HFF-Myc (cell line): ENCODE measurements around the gene GGACT.

ENCODE experiments used
- DNase-seq: peaks from one replicate; pipeline ENCODE4 v3.0.0-alpha.2; 2011; ENCODE audit warnings: low read depth; ENCODE audit errors: extremely low read depth
- H3K4me3 ChIP-seq: replicated peaks from 2 replicates; pipeline ENCODE4 v1.5.1; 2011; ENCODE audit warnings: low read depth, mild to moderate bottlenecking, control low read depth, low read length
- CTCF ChIP-seq: IDR thresholded peaks from 2 replicates; pipeline ENCODE4 v1.5.1; 2012; ENCODE audit warnings: mild to moderate bottlenecking, low read depth, low read length, control low read depth; ENCODE audit errors: missing control alignments

Gene GGACT

DNA sequence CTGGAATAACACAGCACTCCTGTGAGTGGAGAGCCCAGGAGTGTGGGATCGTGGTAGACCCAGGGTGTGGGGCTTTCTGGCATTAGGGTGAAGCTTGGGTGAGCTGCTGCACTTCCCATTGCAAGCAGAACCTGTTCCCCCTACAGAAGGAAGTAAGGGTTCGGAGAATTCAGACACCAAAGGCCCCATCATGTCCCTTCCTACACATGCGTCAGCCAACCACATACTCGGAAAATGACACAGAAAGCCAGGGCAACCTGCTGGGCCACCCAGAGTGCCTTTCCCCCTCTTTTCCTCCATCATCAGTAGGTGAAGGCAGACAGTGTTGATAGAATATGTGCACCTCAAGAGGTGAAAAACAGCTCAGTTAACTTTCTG, 42.9 kb downstream of the GGACT start:
- TF ChIP-seq CTCF: no peak
- DNase-seq: no peak
- H3K4me3 ChIP-seq: no peak overlapping the region

DNA sequence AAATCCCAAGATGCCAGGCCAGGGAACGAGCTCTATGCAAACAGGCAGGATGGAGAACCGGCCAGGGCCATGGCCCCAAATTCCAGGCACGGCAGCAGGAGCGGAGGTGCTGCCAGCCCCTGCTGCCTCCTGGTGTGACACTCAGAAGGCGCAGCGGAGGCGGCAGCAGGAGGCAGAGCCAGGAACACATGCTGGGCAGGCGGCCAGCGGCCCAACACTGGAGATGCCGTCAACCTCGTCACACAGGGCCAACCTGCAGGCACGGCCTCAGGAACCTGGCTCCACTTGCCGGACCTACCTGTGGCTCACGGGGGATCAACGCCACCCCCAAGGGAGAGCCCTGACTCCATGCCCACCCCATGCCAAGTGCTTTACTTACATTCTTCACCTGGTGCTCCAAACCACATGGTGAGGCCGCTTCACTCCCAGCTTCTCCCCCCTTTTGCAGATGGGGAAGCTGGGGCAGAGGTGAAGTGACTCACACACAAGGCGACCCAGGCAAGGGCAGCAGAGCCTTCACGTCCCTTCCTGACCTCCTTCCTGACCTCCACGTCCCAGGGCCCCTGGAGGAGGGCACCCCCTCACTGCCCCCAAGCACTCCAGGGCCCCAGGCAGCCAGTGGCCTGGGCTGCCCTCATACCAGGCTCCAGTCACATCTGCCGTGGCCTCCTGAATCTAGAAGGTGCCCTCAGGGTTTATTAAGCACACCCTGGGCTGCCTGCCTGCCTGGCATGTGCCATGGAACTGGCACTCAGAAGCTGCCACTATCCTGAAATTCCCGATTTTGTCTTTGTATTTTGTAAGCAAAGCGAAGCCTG, 43.5 kb downstream of the GGACT start:
- TF ChIP-seq CTCF: no peak
- no peak overlapping the region for H3K4me3 ChIP-seq
- DNase-seq: no peak

DNA sequence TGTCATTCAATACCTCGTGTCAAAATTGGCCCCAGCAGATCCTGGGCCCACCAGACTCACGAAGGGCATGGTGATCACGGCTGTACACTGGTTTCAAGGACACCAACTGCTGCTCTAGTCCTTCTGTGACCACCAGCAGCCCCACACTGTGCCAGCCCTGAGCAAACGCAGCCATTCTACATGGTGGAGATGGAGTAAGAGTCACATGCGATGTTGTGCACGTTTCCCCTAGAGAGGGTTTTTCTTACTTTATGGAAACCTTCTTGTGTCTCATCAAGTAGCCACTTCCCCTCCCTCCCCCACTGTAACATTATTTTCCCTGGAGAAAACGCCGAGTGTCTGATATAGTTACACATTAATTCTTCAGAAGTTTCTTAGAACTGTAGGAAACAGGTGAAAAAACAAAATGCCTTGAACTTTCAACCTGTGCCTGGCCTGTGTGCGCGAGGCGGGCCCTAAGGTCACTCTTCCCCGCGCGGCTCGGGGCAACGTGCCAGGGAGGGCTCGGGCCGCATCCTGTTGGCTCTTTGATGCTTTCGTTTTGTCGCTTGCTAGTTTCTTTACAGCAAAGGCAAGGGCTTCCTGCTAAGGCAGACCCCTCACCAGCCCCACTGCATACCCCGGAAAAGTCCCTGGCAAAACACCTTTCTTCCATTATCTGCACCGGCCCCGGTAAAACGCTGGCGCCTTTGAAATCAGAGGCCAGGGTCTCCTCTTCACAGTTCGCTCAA, 44.6 kb downstream of the GGACT start:
- TF ChIP-seq CTCF: no peak
- no peak overlapping the region for H3K4me3 ChIP-seq
- DNase-seq: no peak

DNA sequence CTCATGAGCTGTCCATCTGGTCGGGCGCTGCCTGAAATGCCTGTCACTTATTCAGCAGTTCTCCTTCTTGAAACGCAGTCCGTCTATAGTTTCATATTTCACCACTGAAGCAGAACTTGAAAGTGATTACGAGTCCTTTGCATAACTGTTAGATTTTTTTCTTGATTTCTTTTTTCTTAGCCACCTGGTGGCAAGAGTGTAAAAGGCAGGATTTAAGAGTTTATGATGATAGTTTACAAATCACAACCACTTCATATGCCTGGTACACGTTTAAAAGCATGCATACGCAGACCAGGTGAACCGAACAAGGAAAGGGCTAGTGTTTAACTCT, 45.8 kb downstream of the GGACT start:
- no peak for DNase-seq
- TF ChIP-seq CTCF: peak; percentile 44
- H3K4me3 ChIP-seq: no peak overlapping the region

DNA sequence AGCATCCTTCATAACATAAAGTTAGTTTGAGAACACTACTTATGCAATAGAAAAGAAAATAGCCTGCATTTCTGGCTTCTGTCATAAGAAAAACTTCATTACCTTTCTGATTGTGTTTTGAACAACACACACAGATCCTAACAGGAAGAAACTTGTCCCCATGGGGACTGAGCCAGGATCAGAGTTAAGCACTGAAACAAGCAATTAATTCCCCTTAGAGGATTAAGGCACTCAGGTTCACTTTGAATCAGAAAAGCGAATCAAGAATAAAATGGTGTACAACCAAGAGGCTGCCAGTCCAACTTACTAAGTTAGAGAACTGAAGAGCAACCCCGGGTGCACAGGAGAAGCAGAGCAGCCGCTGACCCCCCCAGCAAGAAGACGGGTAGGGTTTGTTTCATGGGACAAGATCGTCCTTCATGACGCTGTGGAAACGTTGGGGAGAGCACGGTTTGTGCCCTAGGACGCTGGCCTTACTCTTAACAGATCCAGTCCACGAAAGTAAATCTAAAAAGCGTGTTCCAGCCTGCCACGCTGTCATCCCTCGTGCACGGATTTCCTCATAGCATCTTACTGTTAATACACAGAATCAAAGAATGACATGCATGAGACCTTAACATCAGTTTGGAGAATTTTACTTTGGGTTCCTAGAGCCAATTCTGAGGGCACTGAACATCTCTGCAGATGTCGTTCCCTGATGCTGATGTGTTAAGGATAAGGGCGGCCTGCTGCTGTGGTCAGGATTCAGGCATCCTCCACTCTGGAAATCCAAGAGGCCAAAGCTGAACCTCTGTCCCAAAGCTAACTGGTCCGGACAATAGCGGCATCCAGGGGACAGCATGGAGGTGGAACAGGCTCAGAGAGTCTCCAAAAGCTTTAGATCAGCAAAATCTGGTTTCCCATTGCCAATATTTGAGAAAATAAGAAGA, 46.4 kb downstream of the GGACT start:
- no peak for TF ChIP-seq CTCF
- DNase-seq: no peak
- no peak overlapping the region for H3K4me3 ChIP-seq

DNA sequence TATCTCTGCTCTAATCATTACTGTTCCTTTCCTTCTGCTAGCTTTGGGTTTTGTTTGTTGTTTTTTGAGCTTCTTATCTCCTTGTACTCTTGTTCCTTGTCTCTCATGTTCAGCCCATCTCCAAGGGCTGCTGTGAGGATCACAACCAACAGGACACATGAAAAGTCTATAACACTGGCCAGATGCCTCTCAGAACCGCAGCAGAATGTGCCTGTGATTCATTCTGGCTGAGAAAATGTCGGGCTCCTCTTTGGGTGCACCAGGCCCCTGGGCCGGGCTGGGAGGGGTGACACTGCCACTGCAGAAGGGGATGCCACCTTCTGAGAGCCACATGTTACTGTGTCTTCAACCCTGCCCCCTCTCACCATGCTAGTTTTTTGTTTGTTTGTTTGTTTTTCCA, 48.0 kb downstream of the GGACT start:
- no peak for DNase-seq
- TF ChIP-seq CTCF: no peak
- H3K4me3 ChIP-seq: no peak overlapping the region
